Activated CD4-positive, alpha-beta T cell treated with anti-CD3 and anti-CD28 coated beads, Interleukin-2, amount 50 U/mL, for 16 hours (primary cell): ENCODE results near the gene GINS3.

ENCODE experiments used
- DNase-seq: peaks from one replicate; pipeline ENCODE4 v3.0.0-alpha.2; 2020

GINS3 gene

GRCh38 chr16:58392215-58393137 lies at the start of gene GINS3:
TSS of gene GINS3 (plus strand) at chr16:58392471. CDS start at chr16:58392602, 131 bp downstream.
- DNase-seq = peak; percentile 91

DNA sequence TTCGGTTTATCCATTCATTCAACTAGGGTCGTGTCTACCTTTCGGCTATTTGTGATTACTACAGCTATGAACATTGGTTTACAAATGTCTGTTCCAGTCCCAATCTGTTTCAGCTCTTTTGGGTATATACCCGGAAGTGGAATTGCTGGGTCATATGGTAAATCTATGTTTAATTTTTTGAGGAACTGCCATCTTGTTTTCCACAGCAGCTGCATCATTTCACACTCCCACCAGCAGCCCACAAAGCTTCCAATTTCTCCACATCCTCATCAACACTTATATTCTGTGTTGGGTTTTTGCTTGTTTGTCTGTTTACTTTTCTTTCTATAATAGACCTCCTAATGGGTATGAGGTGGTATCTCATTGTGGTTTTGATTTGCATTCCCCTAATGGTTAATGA lies 48.7 kb upstream of the GINS3 start:
- DNase-seq = no peak

- no peak for DNase-seq
These were observed 46.5 kb upstream of the GINS3 start for GRCh38 chr16:58345574-58346354.

DNA sequence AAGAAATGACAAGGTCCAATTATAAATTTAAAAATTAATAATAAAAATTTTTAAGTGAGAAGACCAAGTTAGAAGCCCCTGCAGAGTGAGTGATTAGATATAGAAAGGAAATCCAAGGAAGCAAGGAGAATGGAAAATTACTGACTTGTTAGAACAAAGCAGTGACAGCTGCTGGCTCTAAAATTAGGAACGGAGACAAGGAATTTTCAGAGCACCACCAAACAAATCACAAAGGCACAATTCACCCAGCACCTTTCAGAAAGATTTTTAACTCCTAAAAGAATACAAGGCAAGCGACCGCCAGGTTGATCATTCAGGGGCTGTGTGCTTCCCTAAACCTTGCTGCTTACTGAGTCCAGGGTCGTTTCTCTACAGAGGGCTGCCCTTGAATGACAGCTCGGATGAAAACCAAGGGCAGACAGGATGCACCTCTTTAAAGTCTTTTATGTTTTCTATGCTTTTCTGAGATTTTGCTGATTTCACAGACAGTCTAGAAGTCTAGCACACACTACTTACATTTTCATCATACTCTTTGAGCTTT lies 45.4 kb upstream of the GINS3 start:
- DNase-seq = no peak

DNA sequence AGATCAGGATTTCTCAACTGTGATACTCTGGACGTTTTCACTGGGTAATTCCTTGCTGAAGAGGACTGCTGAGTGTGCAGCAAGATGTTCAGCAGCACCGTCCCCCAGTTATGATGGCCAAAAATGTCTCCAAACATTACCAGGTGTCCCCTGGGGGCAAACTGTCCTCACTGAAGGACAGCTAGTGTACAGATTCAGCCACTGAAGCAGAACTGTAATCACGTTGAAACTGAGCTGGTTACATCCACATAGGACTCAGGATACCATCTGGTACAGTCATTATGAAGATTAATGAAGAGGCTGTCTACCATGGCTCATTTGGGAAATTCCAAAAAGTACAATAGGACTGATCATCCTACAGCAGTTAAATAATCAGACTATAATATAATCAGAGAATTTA lies 43.3 kb upstream of the GINS3 start:
- DNase-seq = no peak

GRCh38 chr16:58352690-58353089 lies 39.6 kb upstream of the GINS3 start:
- no peak for DNase-seq

DNA sequence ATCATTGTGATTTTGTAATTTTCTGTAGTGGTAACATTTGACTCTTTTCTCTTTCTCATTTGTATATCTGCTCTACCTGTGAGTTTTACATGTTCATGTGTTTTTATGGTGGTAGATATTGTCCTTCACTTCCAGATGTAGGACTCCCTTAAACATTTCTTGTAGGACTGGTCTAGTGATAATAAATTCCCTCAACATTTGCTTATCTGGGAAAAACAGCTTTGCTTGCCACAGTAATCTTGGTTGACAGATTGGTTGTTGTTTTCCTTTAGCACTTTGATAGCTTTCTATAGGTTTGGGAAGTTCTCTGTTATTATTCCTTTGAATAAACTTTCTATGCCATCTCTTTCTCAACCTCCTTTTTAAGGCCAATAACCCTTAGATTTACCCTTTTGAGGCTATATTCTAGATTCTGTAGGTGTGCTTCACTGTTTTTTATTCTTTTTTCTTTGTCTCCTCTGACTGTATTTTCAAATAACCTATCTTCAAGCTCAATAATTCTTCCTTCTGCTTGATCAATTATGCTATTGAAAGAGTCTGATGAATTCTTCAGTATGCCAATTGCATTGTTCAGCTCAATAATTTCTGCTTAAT lies 32.1 kb upstream of the GINS3 start:
- no peak for DNase-seq

DNA sequence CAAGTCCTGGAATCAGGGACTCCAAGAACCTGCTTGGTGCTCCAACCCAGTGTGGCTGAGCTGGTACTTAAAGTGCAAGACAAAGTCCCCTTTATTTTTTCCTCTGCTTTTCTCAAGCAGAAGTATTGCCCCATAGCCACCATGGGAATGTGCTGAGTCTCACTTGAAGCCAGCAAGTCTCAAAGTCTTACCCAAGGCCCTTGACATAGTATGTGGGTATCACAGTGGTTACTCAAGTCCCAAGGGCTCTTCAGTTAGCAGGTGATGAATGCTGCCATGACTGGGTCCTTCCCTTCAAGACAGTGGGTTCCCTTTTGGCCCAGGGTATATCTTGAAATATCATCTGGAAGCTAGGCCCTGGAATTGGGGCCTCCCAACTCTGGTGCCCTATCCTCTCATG lies 30.5 kb upstream of the GINS3 start:
- DNase-seq = no peak

DNA sequence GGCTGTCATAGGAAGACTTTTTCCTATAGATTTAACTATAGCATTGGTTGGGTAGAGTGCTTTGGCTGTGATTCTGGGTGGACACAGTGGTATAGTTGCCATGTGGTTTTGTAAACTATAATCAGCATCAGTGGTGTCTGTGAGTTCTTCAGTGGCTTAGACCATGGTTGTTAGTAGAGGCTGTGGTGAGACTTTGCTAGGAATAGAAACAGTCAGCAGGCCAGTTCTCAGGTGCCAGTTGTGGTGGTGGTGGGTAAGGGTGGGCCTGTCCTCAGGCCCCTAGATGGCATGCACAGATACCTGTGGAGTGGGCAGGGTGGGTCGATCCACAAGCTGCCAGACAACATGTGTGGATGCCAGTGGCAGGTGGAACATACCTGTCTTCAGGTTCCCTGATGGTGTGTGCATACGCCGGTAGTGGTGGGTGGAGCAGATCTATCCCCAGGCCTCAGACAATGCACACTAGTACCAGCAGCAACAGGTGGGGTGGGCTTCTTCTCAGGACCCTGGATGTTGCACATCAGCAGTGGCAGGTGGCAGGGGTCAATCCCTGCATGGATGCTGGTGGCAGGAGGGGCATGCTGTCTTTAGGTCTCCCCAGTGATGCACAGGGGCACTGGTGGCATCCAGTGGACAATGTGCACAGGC lies 28.4 kb upstream of the GINS3 start:
- DNase-seq = no peak

- no peak for DNase-seq
These were observed 26.6 kb upstream of the GINS3 start for GRCh38 chr16:58365623-58366022.

GRCh38 chr16:58366247-58367031 lies 25.8 kb upstream of the GINS3 start:
- DNase-seq = peak; percentile 48

- DNase-seq = no peak
These were observed 25.0 kb upstream of the GINS3 start for GRCh38 chr16:58367252-58367651.

GRCh38 chr16:58371841-58372240 lies 20.4 kb upstream of the GINS3 start:
- no peak for DNase-seq

GRCh38 chr16:58375386-58375785 lies 16.9 kb upstream of the GINS3 start:
- DNase-seq = no peak

DNA sequence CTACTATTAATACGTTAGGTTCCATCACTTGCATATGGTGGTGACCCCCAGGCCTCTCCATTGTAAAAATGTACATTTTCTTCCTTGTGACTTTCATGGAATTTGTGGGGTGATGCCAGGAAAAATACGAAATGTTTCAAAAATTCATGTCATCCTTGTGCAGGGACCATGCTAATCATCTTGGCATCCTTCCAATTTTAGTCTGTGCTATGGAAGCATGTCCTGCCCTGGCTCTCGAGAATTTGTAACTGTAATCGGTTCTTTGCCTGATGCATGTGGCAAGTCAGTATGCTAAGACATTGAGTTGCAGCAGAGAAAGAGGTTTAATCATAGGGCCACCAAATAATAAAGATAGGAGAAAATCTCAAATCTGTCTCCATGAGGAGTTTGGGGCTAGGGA lies 14.3 kb upstream of the GINS3 start:
- no peak for DNase-seq

DNA sequence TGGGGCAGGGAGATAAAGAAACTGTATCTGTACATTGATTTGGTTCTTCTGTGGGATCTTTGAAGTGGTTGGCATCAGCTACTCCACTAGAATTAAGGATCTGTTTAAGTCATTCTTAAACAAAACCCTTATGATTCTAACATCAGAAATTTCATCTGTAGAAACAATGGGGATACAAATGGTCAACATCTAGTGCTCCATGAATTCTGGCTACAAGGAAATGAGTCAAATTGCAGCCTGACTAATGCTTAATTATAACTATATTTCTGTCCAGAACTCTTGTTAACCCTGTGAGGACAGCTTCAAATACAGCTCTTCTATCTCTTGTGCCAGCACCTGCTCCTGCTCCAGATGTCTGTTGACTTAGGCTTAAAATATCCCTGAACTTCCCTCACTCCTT lies 13.9 kb upstream of the GINS3 start:
- DNase-seq = no peak

- DNase-seq = no peak
These were observed 12.5 kb upstream of the GINS3 start for GRCh38 chr16:58379736-58380135.

DNA sequence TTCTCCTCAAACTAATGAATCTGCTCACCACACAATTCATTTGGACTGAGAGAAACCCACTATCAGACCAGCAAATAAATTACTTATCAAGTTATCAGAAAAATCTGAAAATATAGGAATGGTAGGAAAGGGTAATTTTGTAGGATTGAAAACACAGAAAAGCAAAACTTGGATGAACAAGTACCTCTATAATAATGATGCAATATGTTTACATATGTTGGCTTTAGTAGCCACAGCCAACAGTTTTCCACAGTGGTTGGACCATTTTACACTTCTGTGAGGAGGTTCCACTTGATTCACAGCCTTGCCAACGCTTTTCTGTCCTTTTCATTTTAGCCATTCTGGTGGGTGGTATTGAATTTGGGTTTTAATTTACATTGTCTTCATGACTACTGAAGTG lies 10.6 kb upstream of the GINS3 start:
- no peak for DNase-seq

DNA sequence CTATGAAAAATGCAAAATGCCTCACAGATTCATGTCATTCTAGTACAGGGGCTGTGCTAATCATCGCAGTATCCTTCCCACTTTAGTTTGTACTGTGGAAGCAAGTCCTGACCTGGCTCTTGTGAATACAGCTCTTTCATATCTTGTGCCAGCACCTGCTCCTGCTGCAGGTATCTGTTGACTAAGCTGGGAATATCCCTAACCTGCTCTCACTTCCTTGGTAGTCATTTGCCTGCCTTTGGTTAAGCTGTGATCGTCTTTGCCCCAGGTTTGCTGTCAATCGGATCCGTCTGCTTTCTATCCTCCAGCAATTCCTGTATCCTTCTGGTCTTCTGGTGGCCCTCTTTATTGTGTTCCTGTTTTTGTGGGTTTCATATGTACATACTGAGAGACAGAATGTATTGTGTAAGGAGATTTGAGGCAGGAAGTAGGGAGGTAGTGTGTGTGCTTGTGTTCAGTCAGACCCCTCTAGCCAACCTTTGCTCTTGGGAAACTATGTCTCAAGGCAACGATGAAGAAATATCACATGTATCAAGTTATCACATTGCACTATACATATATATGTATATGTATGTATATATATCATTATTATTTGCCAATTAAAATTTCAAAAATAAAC lies 7.7 kb upstream of the GINS3 start:
- DNase-seq = no peak

DNA sequence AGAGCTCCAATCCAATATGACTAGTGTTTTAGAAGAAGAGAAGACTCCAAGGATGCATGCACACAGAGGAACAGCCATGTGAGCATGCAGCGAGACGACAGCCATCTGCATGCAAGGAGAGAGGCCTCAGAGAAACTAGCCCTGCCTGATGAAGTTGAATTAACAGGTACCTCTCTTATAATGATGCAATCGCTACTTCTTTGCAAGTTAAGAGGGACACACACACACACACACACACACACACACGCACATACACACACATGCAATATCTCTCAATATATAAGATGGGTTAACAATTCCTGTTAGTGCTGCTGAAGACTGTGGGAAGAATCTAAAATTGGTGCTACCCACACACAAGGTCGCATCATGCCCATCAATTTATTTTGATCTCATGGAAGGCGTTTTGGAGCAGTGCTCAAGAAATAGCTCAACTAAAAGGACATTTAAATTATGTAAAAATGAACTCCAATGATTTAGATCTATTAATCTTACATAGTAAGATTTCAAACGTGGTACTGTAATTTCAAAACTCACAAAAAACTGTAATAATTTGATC lies 7.0 kb upstream of the GINS3 start:
- no peak for DNase-seq

GRCh38 chr16:58389724-58390123 lies 2.5 kb upstream of the GINS3 start:
- no peak for DNase-seq
